Measurements from ENCODE around the gene MEF2C. TPM values are rescaled to one million over a fixed set of nuclear protein-coding genes. Genes with fewer than 3 reads are reported as not detected.

The MEF2C gene
- total RNA-seq, 1 experiment from 2014 or later: 9.9 TPM

DNA sequence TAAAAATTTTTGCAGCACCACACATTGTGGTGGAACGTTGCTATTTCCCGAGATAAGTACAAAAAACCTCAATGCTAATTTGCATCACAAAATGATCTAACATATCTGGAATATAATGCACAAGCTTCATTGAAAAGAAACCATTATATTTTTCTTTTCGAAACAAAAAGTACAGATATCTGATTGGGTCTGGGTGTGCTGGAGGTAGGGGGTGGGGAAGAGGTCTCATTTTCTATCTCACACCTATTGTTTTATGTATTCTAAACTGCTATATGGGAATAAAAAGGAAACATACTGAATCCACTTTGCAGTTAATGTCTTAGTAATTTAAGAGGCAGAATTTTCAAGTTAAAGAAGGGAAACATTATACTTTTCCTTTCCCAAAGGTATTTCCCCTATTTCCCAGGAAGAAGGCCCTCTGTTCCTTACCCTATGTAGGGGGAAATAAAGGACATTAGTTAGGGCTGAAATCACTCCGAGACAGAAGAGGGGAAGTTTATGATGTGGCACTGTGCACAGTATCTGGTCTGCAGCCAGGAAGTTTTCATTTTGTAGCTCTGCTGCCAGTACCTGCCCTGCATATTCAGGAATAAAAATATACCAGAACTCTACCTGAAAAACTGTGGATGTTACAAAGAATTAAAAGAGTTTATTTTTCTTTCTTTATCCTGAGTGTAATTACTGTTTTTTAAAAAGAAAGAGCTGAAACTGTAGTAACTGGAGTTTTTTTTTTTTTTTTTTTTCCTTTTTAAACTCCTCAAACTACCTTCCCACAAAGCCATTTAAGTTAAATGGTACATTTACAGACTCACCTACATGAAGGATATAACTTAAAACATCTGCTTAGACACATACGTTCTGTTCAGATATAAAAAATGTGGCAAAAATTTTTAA lies 7.4 kb downstream of the MEF2C start:
- intact Hi-C loops (cut with micrococcal nuclease; ENCODE audit: unreplicated experiment): no loop called here
- no TSS peak for BruUV-seq (replicated peaks)
- TF ChIP-seq SIN3A (IDR thresholded peaks at IDR 0.05; ENCODE audit: borderline replicate concordance, insufficient read depth, low read depth, low read length): no peak
- TF ChIP-seq POLR2AphosphoS5 (IDR thresholded peaks at IDR 0.05; ENCODE audit: low read depth, low read length): no peak; the same call in 1 of the 2 replicates
- TF ChIP-seq, protein P1, sequence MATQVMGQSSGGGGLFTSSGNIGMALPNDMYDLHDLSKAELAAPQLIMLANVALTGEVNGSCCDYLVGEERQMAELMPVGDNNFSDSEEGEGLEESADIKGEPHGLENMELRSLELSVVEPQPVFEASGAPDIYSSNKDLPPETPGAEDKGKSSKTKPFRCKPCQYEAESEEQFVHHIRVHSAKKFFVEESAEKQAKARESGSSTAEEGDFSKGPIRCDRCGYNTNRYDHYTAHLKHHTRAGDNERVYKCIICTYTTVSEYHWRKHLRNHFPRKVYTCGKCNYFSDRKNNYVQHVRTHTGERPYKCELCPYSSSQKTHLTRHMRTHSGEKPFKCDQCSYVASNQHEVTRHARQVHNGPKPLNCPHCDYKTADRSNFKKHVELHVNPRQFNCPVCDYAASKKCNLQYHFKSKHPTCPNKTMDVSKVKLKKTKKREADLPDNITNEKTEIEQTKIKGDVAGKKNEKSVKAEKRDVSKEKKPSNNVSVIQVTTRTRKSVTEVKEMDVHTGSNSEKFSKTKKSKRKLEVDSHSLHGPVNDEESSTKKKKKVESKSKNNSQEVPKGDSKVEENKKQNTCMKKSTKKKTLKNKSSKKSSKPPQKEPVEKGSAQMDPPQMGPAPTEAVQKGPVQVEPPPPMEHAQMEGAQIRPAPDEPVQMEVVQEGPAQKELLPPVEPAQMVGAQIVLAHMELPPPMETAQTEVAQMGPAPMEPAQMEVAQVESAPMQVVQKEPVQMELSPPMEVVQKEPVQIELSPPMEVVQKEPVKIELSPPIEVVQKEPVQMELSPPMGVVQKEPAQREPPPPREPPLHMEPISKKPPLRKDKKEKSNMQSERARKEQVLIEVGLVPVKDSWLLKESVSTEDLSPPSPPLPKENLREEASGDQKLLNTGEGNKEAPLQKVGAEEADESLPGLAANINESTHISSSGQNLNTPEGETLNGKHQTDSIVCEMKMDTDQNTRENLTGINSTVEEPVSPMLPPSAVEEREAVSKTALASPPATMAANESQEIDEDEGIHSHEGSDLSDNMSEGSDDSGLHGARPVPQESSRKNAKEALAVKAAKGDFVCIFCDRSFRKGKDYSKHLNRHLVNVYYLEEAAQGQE (IDR thresholded peaks at IDR 0.05; ENCODE audit: insufficient read depth in 1 of 2, low read depth in 2 of 2, low read length in 1 of 2): no peak
- TF ChIP-seq, protein P2, sequence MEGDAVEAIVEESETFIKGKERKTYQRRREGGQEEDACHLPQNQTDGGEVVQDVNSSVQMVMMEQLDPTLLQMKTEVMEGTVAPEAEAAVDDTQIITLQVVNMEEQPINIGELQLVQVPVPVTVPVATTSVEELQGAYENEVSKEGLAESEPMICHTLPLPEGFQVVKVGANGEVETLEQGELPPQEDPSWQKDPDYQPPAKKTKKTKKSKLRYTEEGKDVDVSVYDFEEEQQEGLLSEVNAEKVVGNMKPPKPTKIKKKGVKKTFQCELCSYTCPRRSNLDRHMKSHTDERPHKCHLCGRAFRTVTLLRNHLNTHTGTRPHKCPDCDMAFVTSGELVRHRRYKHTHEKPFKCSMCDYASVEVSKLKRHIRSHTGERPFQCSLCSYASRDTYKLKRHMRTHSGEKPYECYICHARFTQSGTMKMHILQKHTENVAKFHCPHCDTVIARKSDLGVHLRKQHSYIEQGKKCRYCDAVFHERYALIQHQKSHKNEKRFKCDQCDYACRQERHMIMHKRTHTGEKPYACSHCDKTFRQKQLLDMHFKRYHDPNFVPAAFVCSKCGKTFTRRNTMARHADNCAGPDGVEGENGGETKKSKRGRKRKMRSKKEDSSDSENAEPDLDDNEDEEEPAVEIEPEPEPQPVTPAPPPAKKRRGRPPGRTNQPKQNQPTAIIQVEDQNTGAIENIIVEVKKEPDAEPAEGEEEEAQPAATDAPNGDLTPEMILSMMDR (IDR thresholded peaks at IDR 0.05): no peak
- TF ChIP-seq TCF7L2 (IDR thresholded peaks at IDR 0.05; ENCODE audit: low read depth, low read length): no peak
- peak; percentile 87 for ATAC-seq
- DNase-seq (ENCODE audit: low read depth, low spot score): no peak
- Histone ChIP-seq H3K9me3 (ENCODE audit: control insufficient read depth, insufficient read depth, low read depth, low read length) (no peaks in the 10 kb centered on the region), H3K4me3 (ENCODE audit: low read depth in 2 of 2, low read length in 2 of 2) (peak overlapping the region in 1 of 2 experiments; percentile 2; a peak in 1 of 4 replicates), H3K4me1 (ENCODE audit: control insufficient read depth, insufficient read depth, low read length) (peaks cover 53% of the 10 kb centered on the region), H3K27me3 (ENCODE audit: control insufficient read depth, insufficient read depth, low read length) (no peaks in the 10 kb centered on the region), H3K27ac (ENCODE audit: low read length) (peak overlapping the region; percentile 72), H3K36me3 (ENCODE audit: control insufficient read depth, insufficient read depth, low read length) (no peaks in the 10 kb centered on the region)
- ChIA-PET POLR2A (no interaction called here), CTCF (interaction anchor here (0.7 kb wide), 1 partner anchor 204 kb away, joined by 4 read pairs; no protein-coding TSS in a partner anchor)
- in situ Hi-C loops (cut with HindIII; ENCODE audit: low pct_unique_long_range_greater_than_20kb, low sequenced_read_pairs): no loop called here

DNA sequence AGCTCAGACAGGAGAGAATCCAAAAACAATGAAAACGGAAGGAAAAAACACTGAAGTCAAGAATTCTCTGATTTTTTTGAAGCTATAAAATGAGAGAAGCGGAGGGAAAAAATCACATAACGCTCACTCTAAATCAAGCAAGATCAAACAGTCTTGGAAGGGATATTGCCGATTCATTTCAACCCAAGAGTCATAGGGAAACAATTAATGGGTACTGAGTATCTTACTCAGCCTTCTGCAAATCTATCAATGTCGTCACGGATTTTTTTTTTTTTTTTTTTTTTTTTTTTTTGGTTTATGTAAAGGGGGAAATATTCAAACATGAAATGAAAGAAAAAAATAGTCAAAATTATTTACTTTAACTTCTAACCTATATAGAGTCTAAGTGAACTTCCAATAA lies 9.5 kb downstream of the MEF2C start:
- no TSS peak for BruUV-seq (replicated peaks)
- POLR2A ChIA-PET: no interaction called here
- ATAC-seq (no peak), DNase-seq (ENCODE audit: low read depth, low spot score) (no peak)
- Histone ChIP-seq H3K27me3 (ENCODE audit: control insufficient read depth, insufficient read depth, low read length) (no peaks in the 10 kb centered on the region), H3K36me3 (ENCODE audit: control insufficient read depth, insufficient read depth, low read length) (no peaks in the 10 kb centered on the region), H3K9me3 (ENCODE audit: control insufficient read depth, insufficient read depth, low read depth, low read length) (no peaks in the 10 kb centered on the region), H3K27ac (ENCODE audit: low read length) (peak overlapping the region; percentile 45; the same call in 1 of the 2 replicates), H3K4me1 (ENCODE audit: control insufficient read depth, insufficient read depth, low read length) (peaks cover 35% of the 10 kb centered on the region), H3K4me3 (ENCODE audit: low read depth in 2 of 2, low read length in 2 of 2) (no peak overlapping the region)
- TF ChIP-seq, protein P2 (IDR thresholded peaks at IDR 0.05): no peak
- TF ChIP-seq POLR2AphosphoS5 (IDR thresholded peaks at IDR 0.05; ENCODE audit: low read depth, low read length) (no peak), TCF7L2 (IDR thresholded peaks at IDR 0.05; ENCODE audit: low read depth, low read length) (no peak), SIN3A (IDR thresholded peaks at IDR 0.05; ENCODE audit: borderline replicate concordance, insufficient read depth, low read depth, low read length) (no peak)
- TF ChIP-seq, protein P1 (IDR thresholded peaks at IDR 0.05; ENCODE audit: insufficient read depth in 1 of 2, low read depth in 2 of 2, low read length in 1 of 2): no peak
- in situ Hi-C loops (cut with HindIII; ENCODE audit: low pct_unique_long_range_greater_than_20kb, low sequenced_read_pairs): no loop called here
- CTCF ChIA-PET: no interaction called here
- intact Hi-C loops (cut with micrococcal nuclease; ENCODE audit: unreplicated experiment): no loop called here
